Right lobe of liver (tissue), 4 donors: Measurements from ENCODE around the gene NPIPB6.
"Not testable (repeated sequence)": the region's sequence is repeated elsewhere in the genome, so short reads cannot be mapped to it uniquely, and the experiment has no call there.

Experiments used
- CTCF ChIP-seq, 4 donors: fragments of 200-600 bp in 3 of 4; fragments of 450-650 bp in 1 of 4; IDR thresholded peaks; one replicate each; pipeline versions ENCODE4 v1.5.1 to v1.8.0; 2016 to 2022; ENCODE audit warnings: antibody characterized with exemption in 4 of 4, mild to moderate bottlenecking in 2 of 4
- POLR2A ChIP-seq: fragments of 450-650 bp; IDR thresholded peaks from one replicate; pipeline ENCODE4 v1.6.1; 2017; ENCODE audit warnings: antibody characterized with exemption, mild to moderate bottlenecking
- donor health status: DM: no; HTN: no; CAD: no.
- donor health status: DM: no; HTN: no; CAD: no.
- donor health status: DM: no; HTN: yes; CAD: no.

GRCh38 chr16:28375115-28375514, 11.8 kb upstream of the NPIPB6 start:
- not testable (repeated sequence) for TF ChIP-seq CTCF (IDR thresholded peaks at IDR 0.05); POLR2A
